ENCODE measurements around the gene CTCFL. TPM values are rescaled to one million over a fixed set of nuclear protein-coding genes. Genes with fewer than 3 reads are reported as not detected.

The CTCFL gene
- total and polyA plus RNA-seq, 2 of the 13 experiments (the other 11 are each of a cell fraction or from before 2014, with no cell fraction given) = 0.04 TPM; not detected in 1

DNA sequence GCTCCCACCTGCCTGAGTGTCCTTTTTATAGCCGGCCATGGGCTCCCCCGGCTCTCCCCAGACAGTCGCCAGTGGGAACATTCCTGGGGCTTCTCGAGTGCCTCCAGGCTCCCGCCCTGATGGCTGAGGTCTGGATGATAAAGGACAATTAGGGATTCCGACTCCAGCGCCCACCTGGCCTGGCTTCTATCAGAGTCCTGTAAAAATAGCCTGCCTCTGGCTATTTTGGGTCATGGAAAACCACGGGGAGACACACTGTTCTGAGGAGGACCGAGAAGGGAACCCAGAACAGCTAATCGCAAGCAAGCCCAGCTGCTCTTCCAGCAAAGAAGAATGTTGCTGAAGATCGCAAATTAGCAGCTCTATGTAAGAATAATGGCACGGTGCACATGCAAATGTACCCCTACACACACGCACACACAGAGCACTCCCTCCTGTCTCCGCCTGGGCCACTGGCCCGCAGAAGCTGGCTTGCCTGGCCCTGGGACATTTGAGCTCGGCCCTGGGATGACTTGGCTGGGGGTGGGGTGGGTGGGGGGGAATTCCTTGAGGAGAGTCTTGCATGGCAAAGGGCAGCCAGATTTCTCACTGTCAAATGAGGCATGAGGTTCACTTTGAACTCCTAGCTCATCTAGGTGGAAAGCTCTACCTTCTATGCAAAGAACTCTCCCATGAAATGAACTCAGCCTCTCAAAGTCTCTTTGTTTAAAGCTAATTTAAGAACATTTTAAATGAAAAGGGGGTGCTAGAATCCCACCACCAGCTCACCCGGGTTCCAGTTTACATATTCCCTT is 55.3 kb downstream of the CTCFL start (continued):
- TF ChIP-seq, protein P1, sequence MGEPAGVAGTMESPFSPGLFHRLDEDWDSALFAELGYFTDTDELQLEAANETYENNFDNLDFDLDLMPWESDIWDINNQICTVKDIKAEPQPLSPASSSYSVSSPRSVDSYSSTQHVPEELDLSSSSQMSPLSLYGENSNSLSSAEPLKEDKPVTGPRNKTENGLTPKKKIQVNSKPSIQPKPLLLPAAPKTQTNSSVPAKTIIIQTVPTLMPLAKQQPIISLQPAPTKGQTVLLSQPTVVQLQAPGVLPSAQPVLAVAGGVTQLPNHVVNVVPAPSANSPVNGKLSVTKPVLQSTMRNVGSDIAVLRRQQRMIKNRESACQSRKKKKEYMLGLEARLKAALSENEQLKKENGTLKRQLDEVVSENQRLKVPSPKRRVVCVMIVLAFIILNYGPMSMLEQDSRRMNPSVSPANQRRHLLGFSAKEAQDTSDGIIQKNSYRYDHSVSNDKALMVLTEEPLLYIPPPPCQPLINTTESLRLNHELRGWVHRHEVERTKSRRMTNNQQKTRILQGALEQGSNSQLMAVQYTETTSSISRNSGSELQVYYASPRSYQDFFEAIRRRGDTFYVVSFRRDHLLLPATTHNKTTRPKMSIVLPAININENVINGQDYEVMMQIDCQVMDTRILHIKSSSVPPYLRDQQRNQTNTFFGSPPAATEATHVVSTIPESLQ (CRISPR knock-in tag; conservative IDR thresholded peaks at IDR 0.05) = no peak
- TF ChIP-seq, protein P2, sequence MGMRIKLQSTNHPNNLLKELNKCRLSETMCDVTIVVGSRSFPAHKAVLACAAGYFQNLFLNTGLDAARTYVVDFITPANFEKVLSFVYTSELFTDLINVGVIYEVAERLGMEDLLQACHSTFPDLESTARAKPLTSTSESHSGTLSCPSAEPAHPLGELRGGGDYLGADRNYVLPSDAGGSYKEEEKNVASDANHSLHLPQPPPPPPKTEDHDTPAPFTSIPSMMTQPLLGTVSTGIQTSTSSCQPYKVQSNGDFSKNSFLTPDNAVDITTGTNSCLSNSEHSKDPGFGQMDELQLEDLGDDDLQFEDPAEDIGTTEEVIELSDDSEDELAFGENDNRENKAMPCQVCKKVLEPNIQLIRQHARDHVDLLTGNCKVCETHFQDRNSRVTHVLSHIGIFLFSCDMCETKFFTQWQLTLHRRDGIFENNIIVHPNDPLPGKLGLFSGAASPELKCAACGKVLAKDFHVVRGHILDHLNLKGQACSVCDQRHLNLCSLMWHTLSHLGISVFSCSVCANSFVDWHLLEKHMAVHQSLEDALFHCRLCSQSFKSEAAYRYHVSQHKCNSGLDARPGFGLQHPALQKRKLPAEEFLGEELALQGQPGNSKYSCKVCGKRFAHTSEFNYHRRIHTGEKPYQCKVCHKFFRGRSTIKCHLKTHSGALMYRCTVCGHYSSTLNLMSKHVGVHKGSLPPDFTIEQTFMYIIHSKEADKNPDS (CRISPR knock-in tag; IDR thresholded peaks at IDR 0.05) = no peak
- TF ChIP-seq PHF8 (CRISPR knock-in tag; IDR thresholded peaks at IDR 0.05) = no peak
- TF ChIP-seq ZNF143 (CRISPR knock-in tag; IDR thresholded peaks at IDR 0.05) = no peak
- TF ChIP-seq ZNF382 (CRISPR knock-in tag; IDR thresholded peaks at IDR 0.05; ENCODE audit: borderline replicate concordance) = no peak
- no peak for TF ChIP-seq ETV5 (CRISPR knock-in tag; IDR thresholded peaks at IDR 0.05; ENCODE audit: borderline replicate concordance)
- TF ChIP-seq HOXD1 (CRISPR knock-in tag; IDR thresholded peaks at IDR 0.05) = no peak
- no peak for TF ChIP-seq ZNF317 (CRISPR knock-in tag; IDR thresholded peaks at IDR 0.05)
